Activated T-cell treated with anti-CD3 and anti-CD28 coated beads, Interleukin-2, amount 50 U/mL, for 1 hour (primary cell): ENCODE measurements around the gene DHRS13.
A peak's percentile ranks its signal among the peaks of the same experiment; 100 is the strongest.

Source experiments
- DNase-seq: peaks from one replicate; pipeline ENCODE4 v3.0.0-alpha.2; 2020

DHRS13 gene

DNA sequence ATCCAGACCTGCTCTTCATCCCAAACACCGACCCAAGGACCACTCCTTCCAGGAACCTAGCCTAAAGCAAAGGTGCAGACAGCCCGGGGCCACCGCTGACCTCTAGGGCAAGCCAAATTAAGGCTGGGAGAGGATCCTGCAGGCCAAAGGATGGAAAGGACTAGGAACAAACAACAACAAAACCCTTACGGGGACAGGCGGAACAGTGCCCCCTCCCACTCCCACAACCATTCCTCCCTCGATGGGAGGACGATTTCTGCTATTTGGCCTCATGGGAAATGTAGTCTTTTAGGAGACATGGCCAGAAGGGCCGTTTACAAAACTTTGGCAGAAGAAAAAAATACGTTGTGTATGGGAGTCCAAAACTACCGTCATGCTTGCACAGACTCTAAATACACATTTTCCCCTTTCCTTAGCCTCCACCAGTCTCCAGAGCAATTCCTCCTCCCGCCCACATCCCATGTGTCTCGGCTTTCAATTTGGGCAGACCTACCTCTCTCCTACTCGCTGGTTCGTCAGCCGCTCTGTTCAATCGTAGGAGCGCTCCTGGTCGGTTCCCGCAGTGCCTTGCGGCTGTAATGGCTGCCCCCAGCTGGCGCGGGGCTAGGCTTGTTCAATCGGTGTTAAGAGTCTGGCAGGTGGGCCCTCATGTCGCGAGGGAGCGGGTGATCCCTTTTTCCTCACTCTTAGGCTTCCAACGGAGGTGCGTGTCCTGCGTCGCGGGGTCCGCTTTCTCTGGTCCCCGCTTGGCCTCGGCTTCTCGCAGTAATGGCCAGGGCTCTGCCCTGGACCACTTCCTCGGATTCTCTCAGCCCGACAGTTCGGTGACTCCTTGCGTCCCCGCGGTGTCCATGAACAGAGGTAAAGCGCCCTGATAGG, 48.2 kb downstream of the DHRS13 start, which contains the start of gene ERAL1:
Gene ERAL1, plus strand, starts transcription at position 560 of the 879 bp plus-strand sequence. Its CDS starts 19 bp downstream, at position 579.
- DNase-seq = peak; percentile 79

DNA sequence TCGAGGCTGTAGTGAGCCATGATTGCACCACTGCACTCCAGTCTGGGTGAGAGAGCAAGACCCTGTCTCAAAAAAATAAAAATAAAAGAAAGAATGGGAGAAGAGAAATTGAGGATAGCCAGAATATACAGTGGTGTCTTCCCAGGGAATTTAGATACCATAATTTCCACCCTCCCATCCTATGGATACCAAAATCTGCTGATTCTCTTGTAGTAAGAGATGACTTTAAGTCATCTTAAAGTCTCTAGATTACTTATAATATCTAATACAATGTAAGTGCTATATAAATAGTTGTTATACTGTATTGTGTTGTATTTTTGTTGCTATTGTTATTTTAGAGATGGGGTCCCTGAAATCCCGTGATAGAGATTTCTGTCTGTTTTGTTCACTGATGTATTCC, 49.6 kb downstream of the DHRS13 start:
- no peak for DNase-seq

DNA sequence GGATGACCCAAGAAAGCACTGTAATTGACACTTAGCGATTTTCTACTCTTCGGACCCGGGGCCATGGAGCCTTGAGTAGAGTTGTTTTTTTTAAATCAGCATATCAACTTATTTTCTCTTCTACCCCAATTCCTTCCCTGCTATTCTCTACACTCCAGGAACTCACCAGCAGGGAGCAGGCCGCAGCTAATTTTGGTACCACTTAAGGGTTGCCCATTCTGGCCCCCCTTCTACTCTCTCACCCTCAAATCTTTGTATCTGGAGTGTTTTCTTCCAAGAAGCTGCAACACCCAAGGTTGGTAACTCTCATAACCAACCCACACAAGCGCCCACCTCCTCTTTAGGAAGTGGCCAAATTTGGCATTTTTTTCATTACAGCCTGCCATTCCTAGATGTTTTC, 53.6 kb downstream of the DHRS13 start:
- no peak for DNase-seq

DNA sequence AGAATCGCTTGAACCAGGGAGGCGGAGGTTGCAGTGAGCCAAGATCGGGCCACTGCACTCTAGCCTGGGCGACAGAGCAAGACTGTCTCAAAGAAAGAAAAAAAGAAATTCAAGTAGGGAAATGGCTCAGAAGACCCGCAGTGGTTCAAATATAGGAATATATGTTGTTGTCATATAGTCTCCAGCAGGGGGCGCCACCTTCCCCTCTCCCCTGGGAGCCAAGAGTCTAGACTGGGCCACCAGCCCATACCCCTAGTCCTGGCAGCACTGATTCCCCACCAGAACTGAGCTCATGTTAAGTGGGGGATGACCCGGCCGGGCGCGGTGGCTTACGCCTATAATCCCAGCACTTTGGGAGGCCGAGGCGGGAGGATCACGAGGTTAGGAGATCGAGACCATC, 54.2 kb downstream of the DHRS13 start:
- DNase-seq = peak; percentile 55
